MM.1S (cell line): Measurements from ENCODE around the gene KDM5A.
"Not testable (repeated sequence)": the region's sequence is repeated elsewhere in the genome, so short reads cannot be mapped to it uniquely, and the experiment has no call there.

Source experiments
- CTCF ChIP-seq: fragments of 300-600 bp; sonication (generic); IDR thresholded peaks from 2 replicates; pipeline ENCODE4 v1.5.1; 2016; ENCODE audit warnings: antibody characterized with exemption, low read length, mixed read lengths
- EZH2 ChIP-seq: fragments of 300-600 bp; sonication (generic); optimal IDR thresholded peaks from 2 replicates; pipeline ENCODE3; 2017; ENCODE audit warnings: low read depth, mild to moderate bottlenecking, antibody characterized with exemption, low read length, mixed read lengths
- EZH2phosphoT487 ChIP-seq: fragments of 300-600 bp; sonication (generic); IDR thresholded peaks from 2 replicates; pipeline ENCODE4 v1.6.1; 2018; ENCODE audit warnings: antibody characterized with exemption, low read length

GRCh38 chr12:435737-436136, 46.6 kb upstream of the KDM5A start:
- TF ChIP-seq EZH2phosphoT487, CTCF, EZH2: not testable (repeated sequence)
